Natural killer cell treated with Interleukin-12 subunit alpha and Interleukin-12 subunit beta and Interleukin-15 and Interleukin-18, amount 100 ng/mL, for 72 hours (primary cell): Measurements from ENCODE around the gene CTSW. TPM values are rescaled to one million over a fixed set of nuclear protein-coding genes. Genes with fewer than 3 reads are reported as not detected.
A peak's percentile ranks its signal among the peaks of the same experiment; 100 is the strongest.
"Not testable (repeated sequence)": the region's sequence is repeated elsewhere in the genome, so short reads cannot be mapped to it uniquely, and the experiment has no call there.

Experiments used
- ATAC-seq, 2 donors: fragments of 150-1000 bp; cut with Tn5 transposase in 1 of 2; sonication (Bioruptor Pico), chemical (Tn5 transposase) in 1 of 2; 2 replicates each; pipeline ENCODE4 v1.10.0; 2021
- DNase-seq: peaks from one replicate; pipeline ENCODE4 v3.0.0; 2022; ENCODE audit warnings: low spot score
- H3K27ac Mint-ChIP-seq, 2 donors: 1 replicate in 1 of 2; 2 replicates in 1 of 2; pipeline ENCODE4 v1.8.0; 2022; ENCODE audit warnings: mixed read lengths in 2 of 2, mild to moderate bottlenecking in 1 of 2, moderate library complexity in 1 of 2
- H3K27me3 Mint-ChIP-seq, 2 donors: 1 replicate in 1 of 2; 2 replicates in 1 of 2; pipeline ENCODE4 v1.8.0; 2022; ENCODE audit warnings: mixed read lengths in 2 of 2
- H3K36me3 Mint-ChIP-seq: one replicate; pipeline ENCODE4 v1.8.0; 2022; ENCODE audit warnings: mixed read lengths
- H3K4me1 Mint-ChIP-seq, 2 donors: 1 replicate in 1 of 2; 2 replicates in 1 of 2; pipeline ENCODE4 v1.8.0; 2022; ENCODE audit warnings: low read depth in 2 of 2, mixed read lengths in 2 of 2, mild to moderate bottlenecking in 1 of 2
- H3K4me3 Mint-ChIP-seq: one replicate; pipeline ENCODE4 v1.8.0; 2022; ENCODE audit warnings: mixed read lengths
- H3K9me3 Mint-ChIP-seq: 2 replicates; pipeline ENCODE4 v1.8.0; 2022; ENCODE audit warnings: mixed read lengths
- total RNA-seq, 2 donors: library from RNA; stranded (reverse); gene quantifications; one replicate each; pipeline ENCODE4 v1.2.3, GENCODE V29; 2022

The CTSW gene, protein sequence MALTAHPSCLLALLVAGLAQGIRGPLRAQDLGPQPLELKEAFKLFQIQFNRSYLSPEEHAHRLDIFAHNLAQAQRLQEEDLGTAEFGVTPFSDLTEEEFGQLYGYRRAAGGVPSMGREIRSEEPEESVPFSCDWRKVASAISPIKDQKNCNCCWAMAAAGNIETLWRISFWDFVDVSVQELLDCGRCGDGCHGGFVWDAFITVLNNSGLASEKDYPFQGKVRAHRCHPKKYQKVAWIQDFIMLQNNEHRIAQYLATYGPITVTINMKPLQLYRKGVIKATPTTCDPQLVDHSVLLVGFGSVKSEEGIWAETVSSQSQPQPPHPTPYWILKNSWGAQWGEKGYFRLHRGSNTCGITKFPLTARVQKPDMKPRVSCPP
- total RNA-seq: 100 to 1,000 TPM; 124 to 886 TPM

DNA sequence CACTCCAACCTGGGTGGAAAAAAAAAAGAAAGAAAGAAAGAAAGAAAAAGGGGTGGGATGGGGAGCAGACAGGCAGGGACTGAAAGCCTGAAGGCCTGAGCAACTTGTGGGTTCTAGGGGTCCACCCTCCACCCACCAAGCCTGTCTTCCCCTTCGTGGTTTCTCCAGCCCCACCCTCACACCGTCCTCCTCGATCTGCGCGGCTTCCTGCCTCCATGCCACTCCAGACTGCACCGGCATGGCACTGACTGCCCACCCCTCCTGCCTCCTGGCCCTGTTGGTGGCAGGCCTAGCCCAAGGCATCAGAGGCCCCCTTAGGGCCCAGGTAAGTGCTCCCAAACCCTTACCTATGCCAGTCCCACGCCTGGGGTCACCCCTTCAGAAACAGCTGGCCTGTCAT lies at the start of gene CTSW:
Gene CTSW, plus strand, starts transcription at position 221 of the 400 bp plus-strand sequence. Its CDS starts 18 bp downstream, at position 239.
- DNase-seq (peak; percentile 78), ATAC-seq (peak; percentile 50 to 79)
- H3K4me3 Mint-ChIP-seq: peak within 1 kb of the TSS; percentile 88

DNA sequence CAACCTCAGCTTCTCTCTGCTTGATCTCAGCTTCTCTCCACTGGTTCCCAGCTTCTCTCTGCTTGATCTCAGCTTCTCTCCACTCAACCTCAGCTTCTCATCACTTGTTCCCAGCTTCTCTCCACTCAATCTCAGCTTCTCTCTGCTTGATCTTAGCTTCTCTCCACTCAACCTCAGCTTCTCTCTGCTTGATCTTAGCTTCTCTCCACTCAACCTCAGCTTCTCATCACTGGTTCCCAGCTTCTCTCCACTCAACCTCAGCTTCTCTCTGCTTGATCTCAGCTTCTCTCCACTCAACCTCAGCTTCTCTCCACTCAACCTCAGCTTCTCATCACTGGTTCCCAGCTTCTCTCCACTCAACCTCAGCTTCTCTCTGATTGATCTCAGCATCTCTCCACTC lies 47.4 kb upstream of the CTSW start:
- Mint-ChIP-seq H3K4me1 (peaks cover 6 to 16% of the 10 kb centered on the region in 2 donors), H3K27ac (peak overlapping the region in 1 of 2 donors; percentile 60), H3K27me3 (peaks cover 17 to 18% of the 10 kb centered on the region in 2 donors)
- not testable (repeated sequence) for H3K36me3 Mint-ChIP-seq, H3K4me3 Mint-ChIP-seq, H3K9me3 Mint-ChIP-seq, DNase-seq, ATAC-seq

More for the DNA sequence above, at the start of gene CTSW:
- Mint-ChIP-seq H3K27ac (peak within 1 kb of the TSS; percentile 98), H3K4me1 (peaks cover 41 to 61% of the 10 kb centered on the region in 2 donors), H3K36me3 (no peaks in the 10 kb centered on the region), H3K9me3 (no peaks in the 10 kb centered on the region), H3K27me3 (no peaks in the 10 kb centered on the region)

DNA sequence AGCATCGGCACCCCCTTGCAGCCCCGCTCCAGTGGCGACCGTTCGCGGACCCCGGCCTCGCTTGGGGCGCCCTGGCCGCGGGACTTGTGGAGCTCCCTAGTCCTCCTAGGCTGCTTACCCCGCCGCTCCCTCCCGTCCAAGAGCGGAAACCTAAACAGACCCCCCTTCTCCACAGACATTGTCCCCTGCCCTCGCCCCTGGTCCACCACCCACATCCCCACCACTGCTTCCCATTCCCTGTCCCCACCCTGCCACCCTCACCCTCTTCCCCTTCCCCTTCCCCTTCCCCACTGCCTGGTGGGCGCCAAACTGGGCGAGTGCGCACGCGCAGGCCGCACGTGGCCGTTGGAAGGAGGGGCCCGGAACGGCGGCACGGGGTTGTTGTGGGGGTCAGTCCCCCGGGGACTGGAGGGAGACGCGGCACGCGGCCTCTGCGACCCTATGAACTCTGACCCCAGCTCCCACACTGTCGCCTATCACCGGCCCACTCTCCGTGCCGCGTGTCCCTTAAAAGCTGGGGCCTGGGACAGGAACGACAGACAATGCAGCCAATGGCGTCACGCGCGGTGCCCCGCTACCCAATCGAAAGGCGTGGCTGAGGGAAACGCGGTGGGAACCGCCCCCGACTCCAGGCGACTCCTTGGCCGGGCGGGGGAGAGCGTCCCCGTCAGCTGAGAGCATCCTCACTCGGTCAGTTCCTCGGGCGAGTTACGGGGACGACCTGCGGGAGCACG lies 46.2 kb upstream of the CTSW start, which contains the start of gene SNX32:
Gene SNX32, plus strand, starts transcription at position 667 of the 734 bp plus-strand sequence. CDS start 103 bp downstream, outside the sequence.
- Mint-ChIP-seq H3K27me3 (peaks cover 17 to 18% of the 10 kb centered on the region in 2 donors), H3K9me3 (peaks cover 5% of the 10 kb centered on the region), H3K4me1 (peaks cover 6 to 16% of the 10 kb centered on the region in 2 donors), H3K27ac (peak within 1 kb of the TSS in 1 of 2 donors; percentile 60), H3K4me3 (no peak within 1 kb of the TSS), H3K36me3 (no peaks in the 10 kb centered on the region)
- ATAC-seq: peak; percentile 99 to 100
- DNase-seq: peak; percentile 96

DNA sequence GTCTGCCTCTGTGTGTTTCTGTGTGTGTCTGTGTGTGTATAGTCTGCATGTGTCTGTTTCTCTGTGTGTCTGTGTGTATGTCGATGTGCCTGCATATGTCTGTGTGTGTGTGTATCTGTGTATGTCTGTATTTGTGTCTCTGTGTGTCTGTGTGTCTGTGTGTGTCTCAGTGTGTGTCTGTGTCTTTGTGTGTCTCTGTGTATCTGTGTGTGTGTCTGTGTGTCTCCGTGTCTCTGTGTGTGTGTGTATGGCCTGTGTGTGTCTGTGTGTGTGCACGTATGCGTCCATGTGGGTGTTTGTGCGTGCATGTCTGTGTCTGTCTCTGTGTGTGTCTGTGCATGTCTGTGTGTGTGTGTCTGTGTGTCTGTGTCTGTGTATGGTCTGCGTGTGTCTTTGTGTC lies 45.4 kb upstream of the CTSW start:
- peaks cover 5% of the 10 kb centered on the region for H3K9me3 Mint-ChIP-seq
- peaks cover 6 to 16% of the 10 kb centered on the region in 2 donors for H3K4me1 Mint-ChIP-seq
- ATAC-seq (no peak), DNase-seq (no peak)
- H3K27me3 Mint-ChIP-seq: peaks cover 15 to 18% of the 10 kb centered on the region in 2 donors
- no peaks in the 10 kb centered on the region for H3K36me3 Mint-ChIP-seq
- no peak overlapping the region for H3K27ac Mint-ChIP-seq
- H3K4me3 Mint-ChIP-seq: no peak overlapping the region

DNA sequence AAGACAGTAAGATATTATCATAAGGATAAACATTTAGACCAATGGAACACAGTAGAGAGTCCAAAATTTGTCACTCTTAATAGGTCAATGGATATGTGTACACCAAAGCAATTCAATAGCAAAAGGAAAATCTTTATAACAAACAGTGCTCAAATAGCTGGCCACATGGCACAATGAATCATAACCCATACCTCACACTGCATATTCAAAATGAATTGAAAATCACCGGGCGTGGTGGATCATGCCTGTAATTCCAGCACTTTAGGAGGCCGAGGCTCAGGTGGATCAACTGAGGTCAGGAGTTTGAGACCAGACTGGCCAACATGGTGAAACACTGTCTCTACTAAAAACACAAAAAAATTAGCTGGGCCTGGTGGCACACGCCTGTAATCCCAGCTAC lies 37.5 kb upstream of the CTSW start:
- Mint-ChIP-seq H3K9me3 (no peaks in the 10 kb centered on the region), H3K4me1 (no peaks in the 10 kb centered on the region), H3K27ac (no peak overlapping the region), H3K4me3 (no peak overlapping the region), H3K27me3 (no peaks in the 10 kb centered on the region), H3K36me3 (no peaks in the 10 kb centered on the region)
- no peak for DNase-seq
- ATAC-seq: no peak

DNA sequence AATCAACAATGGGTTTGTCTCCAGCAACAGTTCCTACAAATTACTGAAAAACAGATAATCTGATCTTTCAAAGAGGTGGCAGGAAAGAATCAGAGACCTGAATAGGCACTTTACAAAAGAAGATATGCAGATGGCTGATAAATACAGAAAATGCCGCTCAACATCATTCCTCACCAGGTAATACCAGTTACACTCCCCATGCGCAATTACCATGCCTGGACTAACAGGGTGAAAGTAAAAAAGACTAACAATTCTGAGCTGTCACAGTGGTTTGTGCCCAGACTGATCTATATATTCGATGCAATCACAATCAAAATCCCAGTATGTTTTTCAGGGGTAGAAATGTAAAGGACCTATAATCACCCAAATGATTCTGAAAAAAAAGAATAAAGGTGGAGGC lies 35.8 kb upstream of the CTSW start:
- no peaks in the 10 kb centered on the region for H3K4me1 Mint-ChIP-seq
- H3K27ac Mint-ChIP-seq: no peak overlapping the region
- no peak overlapping the region for H3K4me3 Mint-ChIP-seq
- no peaks in the 10 kb centered on the region for H3K36me3 Mint-ChIP-seq
- H3K27me3 Mint-ChIP-seq: no peaks in the 10 kb centered on the region
- no peaks in the 10 kb centered on the region for H3K9me3 Mint-ChIP-seq
- ATAC-seq (no peak), DNase-seq (no peak)

DNA sequence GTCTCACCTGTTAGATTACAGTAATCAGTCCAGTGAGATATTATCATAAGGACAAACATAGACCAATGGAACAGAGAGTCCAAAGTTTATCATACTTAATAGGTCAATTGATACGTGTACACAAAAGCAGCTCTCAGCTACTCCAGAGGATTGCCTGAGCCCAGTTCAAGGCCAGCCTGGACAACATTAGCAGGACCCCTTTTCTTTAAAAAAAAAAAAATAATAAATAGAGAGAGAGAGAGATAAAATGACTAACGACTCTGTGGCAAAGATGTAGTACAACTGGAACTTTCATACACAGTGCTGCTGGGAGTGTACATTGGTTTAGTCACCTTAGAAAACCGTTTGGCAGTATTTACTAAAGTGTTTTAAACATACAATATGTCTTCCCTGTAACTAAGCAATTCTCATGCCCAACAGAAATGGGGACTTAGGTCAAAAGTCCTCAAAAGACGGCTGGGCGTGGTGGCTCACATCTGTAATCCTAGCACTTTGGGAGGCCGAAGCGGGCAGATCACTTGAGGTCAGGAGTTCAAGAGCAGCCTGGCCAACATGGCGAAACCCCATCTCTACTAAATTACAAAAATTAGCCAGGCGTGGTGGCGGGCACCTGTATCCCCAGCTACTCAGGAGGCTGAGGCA lies 35.3 kb upstream of the CTSW start:
- Mint-ChIP-seq H3K9me3 (no peaks in the 10 kb centered on the region), H3K36me3 (no peaks in the 10 kb centered on the region), H3K27me3 (no peaks in the 10 kb centered on the region), H3K4me1 (no peaks in the 10 kb centered on the region), H3K4me3 (no peak overlapping the region), H3K27ac (no peak overlapping the region)
- DNase-seq (no peak), ATAC-seq (no peak)

GRCh38 chr11:65847746-65848145 lies 31.9 kb upstream of the CTSW start:
- Mint-ChIP-seq H3K4me3 (no peak overlapping the region), H3K27me3 (no peaks in the 10 kb centered on the region), H3K9me3 (no peaks in the 10 kb centered on the region), H3K27ac (no peak overlapping the region), H3K36me3 (no peaks in the 10 kb centered on the region), H3K4me1 (peaks cover 0 to 4% of the 10 kb centered on the region in 2 donors)
- DNase-seq (no peak), ATAC-seq (no peak)

DNA sequence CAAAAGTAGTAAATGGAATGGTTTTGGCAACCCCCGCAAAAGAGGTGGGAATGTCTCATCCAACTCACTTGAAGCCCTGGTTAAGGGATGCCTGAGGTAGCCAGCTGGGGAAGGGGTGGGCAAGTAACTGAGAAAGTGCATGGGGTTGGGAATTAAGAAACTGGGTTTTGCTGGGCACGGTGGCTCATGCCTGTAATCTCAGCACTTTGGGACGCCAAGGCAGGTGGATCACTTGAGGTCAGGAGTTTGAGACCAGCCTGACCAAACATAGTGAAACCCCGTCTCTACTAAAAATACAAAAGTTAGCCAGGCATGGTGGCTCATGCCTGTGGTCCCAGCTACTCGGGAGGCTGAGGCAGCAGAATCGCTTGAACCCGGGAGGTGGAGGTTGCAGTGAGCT lies 30.9 kb upstream of the CTSW start:
- H3K9me3 Mint-ChIP-seq, H3K27ac Mint-ChIP-seq, H3K4me1 Mint-ChIP-seq, H3K4me3 Mint-ChIP-seq, H3K36me3 Mint-ChIP-seq, DNase-seq, ATAC-seq, H3K27me3 Mint-ChIP-seq: not testable (repeated sequence)

DNA sequence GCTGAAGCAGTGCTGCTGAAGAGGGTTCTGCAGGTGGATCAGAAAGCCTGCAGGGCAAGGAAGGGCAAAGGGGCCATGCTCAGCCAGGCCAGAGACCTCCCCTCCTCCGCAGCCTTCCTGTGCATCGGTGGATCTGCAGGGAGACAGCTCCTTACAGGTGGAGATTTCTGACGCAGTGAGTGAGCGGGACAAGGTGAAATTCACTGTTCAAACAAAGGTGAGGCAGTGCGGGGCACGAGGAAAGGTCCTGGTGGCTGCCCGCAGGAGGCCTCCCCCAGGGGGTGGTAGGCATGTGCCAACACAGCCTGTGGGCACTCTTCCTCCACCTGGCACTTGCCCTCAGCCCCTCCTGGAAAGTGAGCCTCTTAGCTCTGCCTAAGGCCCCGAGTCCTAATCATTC lies 30.3 kb upstream of the CTSW start:
- no peak overlapping the region for H3K27ac Mint-ChIP-seq
- H3K9me3 Mint-ChIP-seq: no peaks in the 10 kb centered on the region
- H3K4me1 Mint-ChIP-seq: peaks cover 9 to 14% of the 10 kb centered on the region in 2 donors
- H3K36me3 Mint-ChIP-seq: peaks cover 10% of the 10 kb centered on the region
- no peak overlapping the region for H3K4me3 Mint-ChIP-seq
- H3K27me3 Mint-ChIP-seq: no peaks in the 10 kb centered on the region
- ATAC-seq: peak in 1 of 2 donors; percentile 1
- DNase-seq: no peak

- DNase-seq: no peak
- Mint-ChIP-seq H3K27me3 (no peaks in the 10 kb centered on the region), H3K9me3 (no peaks in the 10 kb centered on the region), H3K36me3 (peaks cover 14% of the 10 kb centered on the region), H3K27ac (no peak overlapping the region), H3K4me3 (no peak overlapping the region), H3K4me1 (peaks cover 13 to 18% of the 10 kb centered on the region in 2 donors)
- ATAC-seq: peak in 1 of 2 donors; percentile 0
Measured at GRCh38 chr11:65849771-65850216, 29.8 kb upstream of the CTSW start.

GRCh38 chr11:65850217-65851082 lies 29.2 kb upstream of the CTSW start:
- Mint-ChIP-seq H3K4me3 (no peak overlapping the region), H3K27ac (no peak overlapping the region), H3K36me3 (peaks cover 16% of the 10 kb centered on the region), H3K27me3 (no peaks in the 10 kb centered on the region), H3K9me3 (no peaks in the 10 kb centered on the region), H3K4me1 (peaks cover 20 to 24% of the 10 kb centered on the region in 2 donors)
- DNase-seq (no peak), ATAC-seq (peak; percentile 1)

DNA sequence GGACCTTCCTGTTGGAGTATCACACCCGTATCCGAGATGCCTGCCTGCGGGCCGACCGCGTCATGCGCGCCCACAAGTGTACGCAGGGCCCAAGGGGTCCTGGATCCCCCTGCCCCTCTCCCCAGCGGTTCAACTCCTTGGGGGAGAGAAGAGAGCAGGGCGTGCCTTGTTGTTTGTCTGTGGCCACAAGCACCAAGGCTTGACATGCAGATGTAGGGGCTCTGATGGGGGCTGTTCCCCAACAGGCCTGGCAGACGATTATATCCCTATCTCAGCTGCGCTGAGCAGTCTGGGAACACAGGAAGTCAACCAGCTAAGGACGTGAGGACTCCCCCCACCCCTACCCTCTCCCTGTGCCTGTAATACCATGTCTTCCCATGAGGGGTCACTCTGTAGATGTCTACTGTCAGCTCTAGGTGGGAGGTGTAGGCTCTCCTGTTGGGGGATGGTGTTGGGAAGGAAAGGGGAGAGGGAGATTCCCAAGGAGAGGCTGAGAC lies 28.5 kb upstream of the CTSW start:
- H3K27me3 Mint-ChIP-seq: no peaks in the 10 kb centered on the region
- no peaks in the 10 kb centered on the region for H3K9me3 Mint-ChIP-seq
- peaks cover 24 to 31% of the 10 kb centered on the region in 2 donors for H3K4me1 Mint-ChIP-seq
- DNase-seq (no peak), ATAC-seq (peak; percentile 55 to 57)
- no peak overlapping the region for H3K4me3 Mint-ChIP-seq
- peaks cover 18% of the 10 kb centered on the region for H3K36me3 Mint-ChIP-seq
- H3K27ac Mint-ChIP-seq: no peak overlapping the region
